ENCODE data around the gene DPY30. TPM values are rescaled to one million over a fixed set of nuclear protein-coding genes. Genes with fewer than 3 reads are reported as not detected.

DPY30 gene
- total RNA-seq, 4 donors from 2014 or later, result 57.5 to 139 (median 93.0) TPM

- Histone ChIP-seq H3K9me3 (no peaks in the 10 kb centered on the region), H3K27ac (no peak overlapping the region), H3K36me3 (no peaks in the 10 kb centered on the region), H3K27me3 (no peaks in the 10 kb centered on the region), H3K4me3 (replicated peaks in 1 of 3) (no peak overlapping the region), H3K4me1 (peaks cover 0 to 1% of the 10 kb centered on the region in 2 donors)
- 97 to 99% methylated on average over 3 of the region's 3 CpGs for WGBS, 2 donors
- intact Hi-C loops (cut with DNase I), result no loop called here
- TF ChIP-seq, protein P1, sequence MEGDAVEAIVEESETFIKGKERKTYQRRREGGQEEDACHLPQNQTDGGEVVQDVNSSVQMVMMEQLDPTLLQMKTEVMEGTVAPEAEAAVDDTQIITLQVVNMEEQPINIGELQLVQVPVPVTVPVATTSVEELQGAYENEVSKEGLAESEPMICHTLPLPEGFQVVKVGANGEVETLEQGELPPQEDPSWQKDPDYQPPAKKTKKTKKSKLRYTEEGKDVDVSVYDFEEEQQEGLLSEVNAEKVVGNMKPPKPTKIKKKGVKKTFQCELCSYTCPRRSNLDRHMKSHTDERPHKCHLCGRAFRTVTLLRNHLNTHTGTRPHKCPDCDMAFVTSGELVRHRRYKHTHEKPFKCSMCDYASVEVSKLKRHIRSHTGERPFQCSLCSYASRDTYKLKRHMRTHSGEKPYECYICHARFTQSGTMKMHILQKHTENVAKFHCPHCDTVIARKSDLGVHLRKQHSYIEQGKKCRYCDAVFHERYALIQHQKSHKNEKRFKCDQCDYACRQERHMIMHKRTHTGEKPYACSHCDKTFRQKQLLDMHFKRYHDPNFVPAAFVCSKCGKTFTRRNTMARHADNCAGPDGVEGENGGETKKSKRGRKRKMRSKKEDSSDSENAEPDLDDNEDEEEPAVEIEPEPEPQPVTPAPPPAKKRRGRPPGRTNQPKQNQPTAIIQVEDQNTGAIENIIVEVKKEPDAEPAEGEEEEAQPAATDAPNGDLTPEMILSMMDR (IDR thresholded peaks at IDR 0.05), result no peak
- TF ChIP-seq POLR2A (IDR thresholded peaks at IDR 0.05), result no peak
- no peak for DNase-seq
These were observed 47.5 kb downstream of the DPY30 start for GRCh38 chr2:31992025-31992579.

DNA sequence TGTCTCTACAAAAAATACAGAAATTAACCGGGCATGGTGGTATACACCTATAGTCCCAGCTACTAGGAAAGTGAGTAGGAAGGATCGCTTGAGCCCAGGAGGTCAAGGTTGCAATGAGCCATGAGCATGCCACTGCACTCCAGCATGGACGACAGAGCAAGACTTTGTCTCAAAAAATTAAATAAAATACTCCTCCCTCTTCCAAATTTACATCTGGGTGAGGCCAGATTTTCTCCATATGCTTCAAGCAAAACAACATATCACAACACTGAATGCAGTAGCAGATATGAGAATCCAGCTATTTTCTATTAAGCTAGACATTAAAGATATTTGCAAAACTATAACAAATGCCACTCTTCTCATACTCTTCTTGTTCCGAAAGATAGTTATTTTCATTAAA is 49.7 kb downstream of the DPY30 start:
- Histone ChIP-seq H3K4me1 (peaks cover 0 to 7% of the 10 kb centered on the region in 2 donors), H3K36me3 (no peaks in the 10 kb centered on the region), H3K27ac (no peak overlapping the region), H3K9me3 (no peaks in the 10 kb centered on the region), H3K4me3 (replicated peaks in 1 of 3) (no peak overlapping the region), H3K27me3 (no peaks in the 10 kb centered on the region)
- intact Hi-C loops (cut with DNase I), result no loop called here
- WGBS, 2 donors, result 94 to 97% methylated on average over 4 of the region's 4 CpGs
- TF ChIP-seq POLR2A (IDR thresholded peaks at IDR 0.05), result no peak
- TF ChIP-seq, protein P1 (IDR thresholded peaks at IDR 0.05), result no peak
- no peak for DNase-seq

DNA sequence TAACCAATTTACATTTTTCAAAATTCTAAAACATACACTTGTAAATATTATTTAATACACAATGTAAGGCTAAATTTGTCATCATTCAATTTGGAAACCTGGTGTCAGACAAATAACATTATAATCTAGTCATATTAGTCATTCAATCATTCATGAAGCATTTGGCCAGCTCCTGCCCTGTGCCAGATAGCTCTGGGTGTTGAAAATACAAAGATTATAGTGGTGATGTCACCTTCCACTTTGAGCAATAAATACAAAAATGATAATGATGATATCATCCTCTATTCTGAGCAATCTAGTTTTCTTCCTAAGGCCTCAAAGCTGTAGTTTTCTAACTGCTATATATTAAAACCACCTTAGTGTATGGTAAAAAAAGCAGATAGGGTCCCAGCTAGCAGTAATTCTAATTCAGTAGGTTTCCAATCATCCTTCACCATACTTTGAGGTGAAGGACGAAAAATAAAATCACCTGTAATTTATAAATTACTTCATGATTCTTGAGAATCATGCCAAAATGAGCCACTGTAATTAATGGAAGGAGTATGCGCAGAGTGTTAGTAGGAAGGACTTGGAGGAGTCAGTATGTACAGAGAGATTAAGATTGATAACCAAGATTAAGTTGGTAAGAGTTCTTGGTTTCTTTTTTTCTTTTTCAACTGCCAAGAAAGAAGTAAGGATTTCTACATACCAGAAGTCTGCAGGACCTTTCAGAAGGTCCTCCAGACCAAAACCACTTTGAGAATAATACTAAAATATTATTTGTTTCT is 52.0 kb downstream of the DPY30 start:
- TF ChIP-seq, protein P1 (IDR thresholded peaks at IDR 0.05), result no peak
- 97% methylated on average over 2 of the region's 2 CpGs for WGBS, 2 donors
- peaks cover 0 to 7% of the 10 kb centered on the region in 2 donors for H3K4me1 ChIP-seq
- DNase-seq, result no peak
- H3K4me3 ChIP-seq (replicated peaks in 1 of 3), result no peak overlapping the region
- no peak overlapping the region for H3K27ac ChIP-seq
- intact Hi-C loops (cut with DNase I), result no loop called here
- no peaks in the 10 kb centered on the region for H3K9me3 ChIP-seq
- no peaks in the 10 kb centered on the region for H3K36me3 ChIP-seq
- H3K27me3 ChIP-seq, result no peaks in the 10 kb centered on the region

DNA sequence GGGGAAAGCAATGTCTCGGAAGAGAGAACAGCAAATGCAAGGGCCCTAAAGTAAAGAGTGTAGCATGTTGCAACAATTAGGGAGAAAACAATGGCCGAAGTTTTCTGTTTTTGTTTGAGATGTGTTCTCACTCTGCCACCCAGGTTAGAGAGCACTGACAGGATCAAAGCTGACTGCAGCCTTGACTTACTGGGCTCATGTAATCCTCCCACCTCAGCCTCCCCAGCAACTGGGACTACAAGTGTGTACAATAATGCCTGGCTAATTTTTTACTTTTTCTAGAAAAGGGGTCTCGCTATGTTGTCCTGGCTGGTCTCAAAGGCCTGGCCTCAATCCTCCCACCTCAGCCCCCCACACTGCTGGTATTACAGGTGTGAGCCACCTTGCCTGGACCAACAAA is 52.7 kb downstream of the DPY30 start:
- WGBS, 2 donors, result 69 to 75% methylated on average over 3 of the region's 3 CpGs
- no peaks in the 10 kb centered on the region for H3K9me3 ChIP-seq
- no peak for TF ChIP-seq POLR2A (IDR thresholded peaks at IDR 0.05)
- TF ChIP-seq, protein P1 (IDR thresholded peaks at IDR 0.05), result no peak
- H3K36me3 ChIP-seq, result no peaks in the 10 kb centered on the region
- no peaks in the 10 kb centered on the region for H3K27me3 ChIP-seq
- H3K27ac ChIP-seq, result no peak overlapping the region
- H3K4me3 ChIP-seq (replicated peaks in 1 of 3), result no peak overlapping the region
- DNase-seq, result no peak
- intact Hi-C loops (cut with DNase I), result no loop called here
- H3K4me1 ChIP-seq, result peaks cover 0 to 7% of the 10 kb centered on the region in 2 donors

- Histone ChIP-seq H3K4me1 (peaks cover 0 to 16% of the 10 kb centered on the region in 2 donors), H3K27ac (no peak overlapping the region), H3K4me3 (replicated peaks in 1 of 3) (no peak overlapping the region), H3K9me3 (no peaks in the 10 kb centered on the region), H3K36me3 (no peaks in the 10 kb centered on the region), H3K27me3 (no peaks in the 10 kb centered on the region)
- 93 to 96% methylated on average over 5 of the region's 5 CpGs for WGBS, 2 donors
- intact Hi-C loops (cut with DNase I), result no loop called here
- DNase-seq, result no peak
- TF ChIP-seq, protein P1 (IDR thresholded peaks at IDR 0.05), result no peak
- TF ChIP-seq POLR2A (IDR thresholded peaks at IDR 0.05), result no peak
These were observed 55.7 kb downstream of the DPY30 start for GRCh38 chr2:31983762-31984467.

Data from thyroid gland (tissue), 4 donors.